A549 (cell line): ENCODE measurements around the gene TBX21. TPM values are rescaled to one million over a fixed set of nuclear protein-coding genes. Genes with fewer than 3 reads are reported as not detected.
A peak's percentile ranks its signal among the peaks of the same experiment; 100 is the strongest.

ENCODE experiments used
- ATAC-seq, 2 experiments: fragments of 200-7000 bp in 1 of 2; fragments of >200 bp in 1 of 2; cut with Nextera tagmentation in 1 of 2; cut with Tn5 transposase in 1 of 2; 3 replicates each; pipeline versions ENCODE4 v1.8.0 to v1.9.1; 2018 to 2020; ENCODE audit warnings: mild to moderate bottlenecking in 1 of 2, moderate library complexity in 1 of 2
- CTCF ChIA-PET: fragments of 300-600 bp; sonication (Branson Sonifier 250); formaldehyde crosslinking; extraction: SDS; loops from one replicate; lab custom pipeline; 2021; ENCODE audit warnings: antibody characterized with exemption, inconsistent platforms; lab: Yijun Ruan, JAX
- POLR2A ChIA-PET: fragments of 350-600 bp; formaldehyde crosslinking; extraction: SDS; loops from one replicate; lab custom pipeline; 2021; ENCODE audit warnings: antibody characterized with exemption, inconsistent platforms; lab: Yijun Ruan, JAX
- DNase-seq, 2 experiments: peaks; one replicate each; pipeline versions ENCODE4 v3.0.0 to v3.0.0-alpha.2; 2011 to 2016; ENCODE audit warnings: low read depth in 1 of 2, low spot score in 1 of 2
- FAIRE-seq: peaks from 2 replicates; lab custom pipeline; 2011; peaks lifted over from hg19 to GRCh38; lab: Jason Lieb, UNC
- H3K27ac ChIP-seq, 2 experiments: fragments of >200 bp; sonication (Bioruptor Twin); formaldehyde crosslinking; 3 replicates each; pipeline ENCODE4 v1.5.1; 2016 to 2017
- H3K4me1 ChIP-seq: fragments of >200 bp; sonication (Bioruptor Twin); formaldehyde crosslinking; 3 replicates; pipeline ENCODE4 v1.6.1; 2016
- H3K4me2 ChIP-seq: fragments of >200 bp; sonication (Bioruptor Twin); formaldehyde crosslinking; 3 replicates; pipeline ENCODE4 v1.6.1; 2016
- H3K4me3 ChIP-seq: fragments of >200 bp; sonication (Bioruptor Twin); formaldehyde crosslinking; 3 replicates; pipeline ENCODE4 v1.5.1; 2016
- H3K9me3 ChIP-seq: fragments of >200 bp; sonication (Bioruptor Twin); formaldehyde crosslinking; 3 replicates; pipeline ENCODE4 v1.6.1; 2016
- CEBPB ChIP-seq, 2 experiments: fragments of >200 bp in 1 of 2; sonication (Bioruptor Twin) in 1 of 2; formaldehyde crosslinking in 1 of 2; IDR thresholded peaks; 2 replicates each; pipeline ENCODE4 v1.6.1; 2012 to 2016
- CHD2 ChIP-seq: fragments of 150-350 bp; IDR thresholded peaks from 2 replicates; pipeline ENCODE4 v1.6.1; 2014; ENCODE audit warnings: low read length; ENCODE audit not compliant: partially characterized antibody
- CHD4 ChIP-seq: fragments of 200-600 bp; sonication (generic); IDR thresholded peaks from 2 replicates; pipeline ENCODE4 v1.6.1; 2016; ENCODE audit warnings: antibody characterized with exemption, mild to moderate bottlenecking, borderline replicate concordance
- EHF ChIP-seq: fragments of 250-450 bp; sonication (Bioruptor Pico); IDR thresholded peaks from 2 replicates; pipeline ENCODE4 v1.5.0; 2020; ENCODE audit warnings: mild to moderate bottlenecking
- EHMT2 ChIP-seq: fragments of 200-600 bp; sonication (generic); IDR thresholded peaks from 2 replicates; pipeline ENCODE4 v1.6.1; 2016; ENCODE audit warnings: antibody characterized with exemption, low read depth, mild to moderate bottlenecking, moderate library complexity
- FOSL2 ChIP-seq, 2 experiments: fragments of 450-650 bp in 1 of 2; fragments of >200 bp in 1 of 2; sonication (Bioruptor Twin) in 1 of 2; formaldehyde crosslinking; IDR thresholded peaks; 2 replicates each; pipeline versions ENCODE4 v1.5.0 to v1.6.1; 2016 to 2020; ENCODE audit warnings: mild to moderate bottlenecking in 1 of 2, moderate library complexity in 1 of 2
- HDAC2 ChIP-seq: fragments of 200-600 bp; sonication (generic); IDR thresholded peaks from 2 replicates; pipeline ENCODE4 v1.6.1; 2016
- HOXA7 ChIP-seq: fragments of 250-450 bp; sonication (Bioruptor Pico); IDR thresholded peaks from 2 replicates; pipeline ENCODE4 v1.5.0; 2020; ENCODE audit warnings: mild to moderate bottlenecking, moderate library complexity
- HOXB13 ChIP-seq: fragments of 250-450 bp; sonication (Bioruptor Pico); IDR thresholded peaks from 2 replicates; pipeline ENCODE4 v1.5.0; 2020; ENCODE audit warnings: low read depth, mild to moderate bottlenecking, moderate library complexity
- JUNB ChIP-seq: fragments of >200 bp; sonication (Bioruptor Twin); formaldehyde crosslinking; IDR thresholded peaks from 2 replicates; pipeline ENCODE4 v1.6.1; 2016
- KDM1A ChIP-seq: fragments of 200-600 bp; sonication (generic); IDR thresholded peaks from 2 replicates; pipeline ENCODE4 v1.6.1; 2016; ENCODE audit warnings: low read depth, mild to moderate bottlenecking
- KDM5A ChIP-seq: fragments of 200-600 bp; sonication (generic); IDR thresholded peaks from 2 replicates; pipeline ENCODE4 v1.6.1; 2016; ENCODE audit warnings: antibody characterized with exemption, mild to moderate bottlenecking
- MAFK ChIP-seq: fragments of 450-650 bp; IDR thresholded peaks from 2 replicates; pipeline ENCODE4 v1.6.1; 2014; ENCODE audit not compliant: partially characterized antibody
- NR3C1 ChIP-seq: fragments of >200 bp; sonication (Bioruptor Twin); formaldehyde crosslinking; IDR thresholded peaks from 3 replicates; pipeline ENCODE4 v1.6.1; 2017
- RARB ChIP-seq: fragments of 250-450 bp; sonication (Bioruptor Pico); IDR thresholded peaks from 2 replicates; pipeline ENCODE4 v1.8.0; 2021; ENCODE audit warnings: mild to moderate bottlenecking, moderate library complexity
- RNF2 ChIP-seq: fragments of 200-600 bp; sonication (generic); IDR thresholded peaks from 2 replicates; pipeline ENCODE4 v1.6.1; 2016; ENCODE audit warnings: low read depth, mild to moderate bottlenecking, antibody characterized with exemption, moderate library complexity, borderline replicate concordance
- SREBF2 ChIP-seq: fragments of 450-650 bp; IDR thresholded peaks from 2 replicates; pipeline ENCODE4 v1.6.1; 2014; ENCODE audit warnings: mild to moderate bottlenecking, moderate library complexity
- ZSCAN20 ChIP-seq: fragments of 250-450 bp; sonication (Bioruptor Pico); IDR thresholded peaks from 2 replicates; pipeline ENCODE4 v1.8.0; 2022; ENCODE audit warnings: mild to moderate bottlenecking, moderate library complexity
- WGBS: methylation state at CpG from one replicate; pipeline ENCODE4 v1.1.6; 2017; ENCODE audit errors: missing lambda C conversion rate; 5-methylcytosine and 5-hydroxymethylcytosine counted together
- polyA plus RNA-seq, 4 experiments: library from polyadenylated mRNA; depleted of rRNA in 3 of 4; stranded (reverse); fragments of >200 nt; fragmentation: RNase III in 1 of 4; extraction: RNeasy Plus Mini Kit Qiagen cat#74134 plus additional on column Dnase treatment in 1 of 4; gene quantifications; 2 replicates in 3 of 4; 3 replicates in 1 of 4; pipeline ENCODE4 v1.2.3, GENCODE V29; 2011 to 2017
- TF ChIP-seq, protein P1 (sequence below): IDR thresholded peaks from 2 replicates; pipeline ENCODE4 v1.6.1; 2012
- TF ChIP-seq, protein P2 (sequence below): IDR thresholded peaks from 2 replicates; pipeline ENCODE4 v1.6.1; 2012
- TF ChIP-seq, protein P3 (sequence below): fragments of 250-450 bp; sonication (Bioruptor Pico); IDR thresholded peaks from 2 replicates; pipeline ENCODE4 v1.5.0; 2021; ENCODE audit warnings: mild to moderate bottlenecking, moderate library complexity, borderline replicate concordance
- TF ChIP-seq, protein P4 (sequence below): fragments of 450-650 bp; IDR thresholded peaks from 2 replicates; pipeline ENCODE4 v1.6.1; 2014; ENCODE audit warnings: antibody characterized with exemption
- TF ChIP-seq, protein P5 (sequence below): IDR thresholded peaks from 2 replicates; pipeline ENCODE4 v1.6.1; 2012; ENCODE audit warnings: low read depth, borderline replicate concordance

The TBX21 gene
- polyA plus RNA-seq, 2 of the 4 experiments (the other 2 are of a cell fraction): not detected

DNA sequence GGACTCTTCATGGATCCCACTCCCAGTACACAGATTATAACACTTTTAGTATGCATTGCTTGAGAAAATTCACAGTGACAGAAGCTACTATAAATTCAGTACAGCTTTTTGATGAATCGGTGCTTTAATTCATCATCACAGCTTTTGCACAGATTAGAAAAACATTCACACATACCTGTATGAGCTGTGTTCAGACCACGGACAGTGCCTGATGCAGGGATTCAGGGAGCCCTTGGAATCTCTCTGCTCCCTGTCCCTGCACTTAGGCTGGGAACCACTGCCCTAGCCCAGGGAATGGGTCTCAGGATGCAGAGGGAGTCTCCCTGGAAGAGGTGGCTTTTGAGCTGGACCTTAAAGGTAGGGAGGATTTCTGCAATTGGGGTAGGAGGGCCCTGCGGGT, 25.2 kb upstream of the TBX21 start:
- WGBS: 85% methylated on average over 3 of the region's 3 CpGs
- H3K4me3 ChIP-seq: no peak overlapping the region
- ATAC-seq: peak in 1 of 2 experiments; percentile 10; a peak in 1 of 6 replicates
- ChIA-PET POLR2A (interaction anchor here (1.4 kb wide), 1 partner anchor 124 kb away, joined by 4 read pairs; the partner anchor contains the start of genes LRRC46 and MRPL10), CTCF (interaction anchor here (0.8 to 11.0 kb wide), 11 partner anchors 8 to 182 kb away, joined by 3 to 130 read pairs (median 4); no protein-coding TSS in a partner anchor)
- H3K4me2 ChIP-seq: no peak overlapping the region
- no peak overlapping the region for H3K27ac ChIP-seq
- DNase-seq: no peak
- no peaks in the 10 kb centered on the region for H3K9me3 ChIP-seq
- no peaks in the 10 kb centered on the region for H3K4me1 ChIP-seq
- peak; percentile 49 for FAIRE-seq
- TF ChIP-seq HOXB13 (CRISPR knock-in tag) (no peak), HOXA7 (no peak), CHD4 (no peak), CHD2 (no peak), HDAC2 (no peak), ZSCAN20 (CRISPR knock-in tag) (no peak), JUNB (no peak), SREBF2 (no peak), MAFK (no peak), CEBPB (IDR thresholded peaks at IDR 0.05) (no peak), EHMT2 (no peak), NR3C1 (no peak), KDM1A (no peak)
- TF ChIP-seq, protein P1, sequence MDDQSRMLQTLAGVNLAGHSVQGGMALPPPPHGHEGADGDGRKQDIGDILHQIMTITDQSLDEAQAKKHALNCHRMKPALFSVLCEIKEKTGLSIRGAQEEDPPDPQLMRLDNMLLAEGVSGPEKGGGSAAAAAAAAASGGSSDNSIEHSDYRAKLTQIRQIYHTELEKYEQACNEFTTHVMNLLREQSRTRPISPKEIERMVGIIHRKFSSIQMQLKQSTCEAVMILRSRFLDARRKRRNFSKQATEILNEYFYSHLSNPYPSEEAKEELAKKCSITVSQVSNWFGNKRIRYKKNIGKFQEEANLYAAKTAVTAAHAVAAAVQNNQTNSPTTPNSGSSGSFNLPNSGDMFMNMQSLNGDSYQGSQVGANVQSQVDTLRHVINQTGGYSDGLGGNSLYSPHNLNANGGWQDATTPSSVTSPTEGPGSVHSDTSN: no peak
- TF ChIP-seq, protein P2, sequence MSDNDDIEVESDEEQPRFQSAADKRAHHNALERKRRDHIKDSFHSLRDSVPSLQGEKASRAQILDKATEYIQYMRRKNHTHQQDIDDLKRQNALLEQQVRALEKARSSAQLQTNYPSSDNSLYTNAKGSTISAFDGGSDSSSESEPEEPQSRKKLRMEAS: no peak
- TF ChIP-seq, protein P3, sequence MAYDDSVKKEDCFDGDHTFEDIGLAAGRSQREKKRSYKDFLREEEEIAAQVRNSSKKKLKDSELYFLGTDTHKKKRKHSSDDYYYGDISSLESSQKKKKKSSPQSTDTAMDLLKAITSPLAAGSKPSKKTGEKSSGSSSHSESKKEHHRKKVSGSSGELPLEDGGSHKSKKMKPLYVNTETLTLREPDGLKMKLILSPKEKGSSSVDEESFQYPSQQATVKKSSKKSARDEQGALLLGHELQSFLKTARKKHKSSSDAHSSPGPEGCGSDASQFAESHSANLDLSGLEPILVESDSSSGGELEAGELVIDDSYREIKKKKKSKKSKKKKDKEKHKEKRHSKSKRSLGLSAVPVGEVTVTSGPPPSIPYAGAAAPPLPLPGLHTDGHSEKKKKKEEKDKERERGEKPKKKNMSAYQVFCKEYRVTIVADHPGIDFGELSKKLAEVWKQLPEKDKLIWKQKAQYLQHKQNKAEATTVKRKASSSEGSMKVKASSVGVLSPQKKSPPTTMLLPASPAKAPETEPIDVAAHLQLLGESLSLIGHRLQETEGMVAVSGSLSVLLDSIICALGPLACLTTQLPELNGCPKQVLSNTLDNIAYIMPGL: no peak
- TF ChIP-seq, protein P4, sequence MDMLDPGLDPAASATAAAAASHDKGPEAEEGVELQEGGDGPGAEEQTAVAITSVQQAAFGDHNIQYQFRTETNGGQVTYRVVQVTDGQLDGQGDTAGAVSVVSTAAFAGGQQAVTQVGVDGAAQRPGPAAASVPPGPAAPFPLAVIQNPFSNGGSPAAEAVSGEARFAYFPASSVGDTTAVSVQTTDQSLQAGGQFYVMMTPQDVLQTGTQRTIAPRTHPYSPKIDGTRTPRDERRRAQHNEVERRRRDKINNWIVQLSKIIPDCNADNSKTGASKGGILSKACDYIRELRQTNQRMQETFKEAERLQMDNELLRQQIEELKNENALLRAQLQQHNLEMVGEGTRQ: no peak
- TF ChIP-seq, protein P5, sequence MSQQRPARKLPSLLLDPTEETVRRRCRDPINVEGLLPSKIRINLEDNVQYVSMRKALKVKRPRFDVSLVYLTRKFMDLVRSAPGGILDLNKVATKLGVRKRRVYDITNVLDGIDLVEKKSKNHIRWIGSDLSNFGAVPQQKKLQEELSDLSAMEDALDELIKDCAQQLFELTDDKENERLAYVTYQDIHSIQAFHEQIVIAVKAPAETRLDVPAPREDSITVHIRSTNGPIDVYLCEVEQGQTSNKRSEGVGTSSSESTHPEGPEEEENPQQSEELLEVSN: no peak

DNA sequence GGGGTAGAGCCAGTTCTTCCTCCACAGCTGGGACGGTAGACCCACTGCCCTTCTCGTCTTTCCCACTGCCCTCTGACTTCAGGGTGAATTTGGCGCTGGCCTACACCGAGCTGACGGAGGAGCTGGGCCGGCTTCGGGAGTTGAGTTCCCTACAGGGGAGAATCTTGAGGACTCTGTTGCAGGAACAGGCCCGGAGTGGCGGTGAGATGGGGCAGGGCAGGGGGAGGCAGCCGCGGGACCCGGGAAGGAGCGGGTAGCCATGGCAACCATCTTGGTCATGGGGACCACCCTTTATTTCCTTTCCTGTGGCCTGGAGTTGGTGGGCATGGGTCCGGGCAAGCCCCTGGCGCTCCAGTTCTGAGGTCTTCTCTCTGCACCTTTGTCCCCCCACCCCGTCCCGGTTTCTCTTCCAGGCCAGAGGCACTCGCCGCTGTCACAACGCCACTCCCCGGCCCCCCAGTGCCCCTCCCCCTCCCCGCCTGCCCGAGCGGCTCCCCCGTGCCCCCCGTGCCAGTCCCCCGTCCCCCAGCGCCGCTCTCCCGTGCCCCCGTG, 24.6 kb upstream of the TBX21 start:
- WGBS: 91% methylated on average over 20 of the region's 31 CpGs
- Histone ChIP-seq H3K9me3 (no peaks in the 10 kb centered on the region), H3K4me2 (no peak overlapping the region), H3K27ac (no peak overlapping the region), H3K4me3 (no peak overlapping the region), H3K4me1 (no peaks in the 10 kb centered on the region)
- DNase-seq (no peak), ATAC-seq (no peak), FAIRE-seq (no peak)
- TF ChIP-seq FOSL2 (IDR thresholded peaks at IDR 0.05): no peak
- TF ChIP-seq FOSL2 (CRISPR knock-in tag; IDR thresholded peaks at IDR 0.05): no peak
- TF ChIP-seq HDAC2: no peak
- TF ChIP-seq RARB (CRISPR knock-in tag): no peak
- TF ChIP-seq CHD4: no peak
- TF ChIP-seq KDM5A: no peak
- TF ChIP-seq RNF2: no peak
- TF ChIP-seq EHF: no peak
- no peak for TF ChIP-seq HOXB13 (CRISPR knock-in tag)
- TF ChIP-seq JUNB: no peak
- TF ChIP-seq EHMT2: no peak
- TF ChIP-seq, protein P5: no peak
- ChIA-PET POLR2A (interaction anchor here (1.4 kb wide), 1 partner anchor 123 kb away, joined by 4 read pairs; the partner anchor contains the start of genes LRRC46 and MRPL10), CTCF (interaction anchor here (0.8 to 11.0 kb wide), 10 partner anchors 8 to 182 kb away, joined by 3 to 130 read pairs (median 5); no protein-coding TSS in a partner anchor)
